Keratinocyte (primary cell): ENCODE results near the gene ARMC9. TPM values are rescaled to one million over a fixed set of nuclear protein-coding genes. Genes with fewer than 3 reads are reported as not detected.

ENCODE experiments used
- DNase-seq: peaks from one replicate; pipeline ENCODE4 v3.0.0-alpha.2; 2011; ENCODE audit warnings: low read depth, missing footprints, low spot score
- FAIRE-seq: peaks from 2 replicates; lab custom pipeline; 2011; peaks lifted over from hg19 to GRCh38; lab: Jason Lieb, UNC
- H2AFZ ChIP-seq: 2 replicates; pipeline ENCODE4 v1.6.0; 2012; ENCODE audit warnings: low read length, control low read depth, inconsistent platforms; ENCODE audit not compliant: control insufficient read depth
- H3K27ac ChIP-seq: 2 replicates; pipeline ENCODE4 v1.5.1; 2011; ENCODE audit warnings: low read length; ENCODE audit not compliant: control insufficient read depth, insufficient read depth
- H3K27me3 ChIP-seq: 3 replicates; pipeline ENCODE4 v1.6.0; 2011; ENCODE audit warnings: low read length; ENCODE audit not compliant: control insufficient read depth, insufficient read depth; ENCODE audit errors: extremely low read depth
- H3K36me3 ChIP-seq, 2 experiments: 2 replicates in 1 of 2; 3 replicates in 1 of 2; pipeline ENCODE4 v1.5.1; 2011; ENCODE audit warnings: low read length in 2 of 2, mild to moderate bottlenecking in 1 of 2; ENCODE audit not compliant: control insufficient read depth in 2 of 2, insufficient read depth in 2 of 2; ENCODE audit errors: extremely low read depth in 1 of 2
- H3K4me1 ChIP-seq: 3 replicates; pipeline ENCODE4 v1.5.1; 2011; ENCODE audit warnings: low read length; ENCODE audit not compliant: control insufficient read depth, insufficient read depth; ENCODE audit errors: extremely low read depth
- H3K4me2 ChIP-seq: 3 replicates; pipeline ENCODE4 v1.6.0; 2011; ENCODE audit warnings: low read depth, low read length; ENCODE audit not compliant: control insufficient read depth, insufficient read depth; ENCODE audit errors: extremely low read depth
- H3K4me3 ChIP-seq, 3 experiments: fragments of 200-600 bp in 1 of 3; sonication (generic) in 1 of 3; 2 replicates in 2 of 3; 3 replicates in 1 of 3; pipeline ENCODE4 v1.5.1; 2011 to 2016; ENCODE audit warnings: low read length in 3 of 3, mild to moderate bottlenecking in 3 of 3, control low read depth in 2 of 3, inconsistent platforms in 1 of 3, low read depth in 1 of 3, mixed read lengths in 1 of 3, mixed run types in 1 of 3, moderate library complexity in 1 of 3; ENCODE audit not compliant: control insufficient read depth in 2 of 3, insufficient read depth in 2 of 3; ENCODE audit errors: extremely low read depth in 1 of 3
- H3K79me2 ChIP-seq: 2 replicates; pipeline ENCODE4 v1.6.0; 2012; ENCODE audit warnings: low read length; ENCODE audit not compliant: control insufficient read depth, insufficient read depth
- H3K9ac ChIP-seq: 3 replicates; pipeline ENCODE4 v1.6.0; 2011; ENCODE audit warnings: low read length; ENCODE audit not compliant: control insufficient read depth, insufficient read depth; ENCODE audit errors: extremely low read depth
- H3K9me1 ChIP-seq: 3 replicates; pipeline ENCODE4 v1.6.0; 2011; ENCODE audit warnings: low read length; ENCODE audit not compliant: control insufficient read depth, insufficient read depth; ENCODE audit errors: extremely low read depth
- H3K9me3 ChIP-seq: 2 replicates; pipeline ENCODE4 v1.5.1; 2012; ENCODE audit warnings: low read depth, low read length; ENCODE audit not compliant: control insufficient read depth
- H4K20me1 ChIP-seq: 3 replicates; pipeline ENCODE4 v1.6.0; 2011; ENCODE audit warnings: low read length; ENCODE audit not compliant: control insufficient read depth, insufficient read depth; ENCODE audit errors: extremely low read depth
- EZH2 ChIP-seq: IDR thresholded peaks from one replicate; pipeline ENCODE4 v1.6.1; 2012; ENCODE audit warnings: inconsistent platforms, mild to moderate bottlenecking, low read length, moderate library complexity
- dilution Hi-C: fragments of 300-500 bp; cut with MboI; formaldehyde crosslinking; loops from one replicate; pipeline ENCODE4 v1.7.0; 2020; ENCODE audit warnings: low sequenced_read_pairs; ENCODE audit not compliant: extremely low pct_ligation_motif_present
- polyA plus RNA-seq, 5 experiments: library from polyadenylated mRNA; depleted of rRNA in 3 of 5; stranded (reverse) in 3 of 5; stranded (forward) in 1 of 5; unstranded in 1 of 5; fragments of >200 nt; gene quantifications; 1 replicate in 1 of 5; 2 replicates in 3 of 5; 3 replicates in 1 of 5; pipeline versions ENCODE4 v1.2.1 to v1.2.3, GENCODE V29; 2011 to 2012; ENCODE audit warnings: missing spikeins in 2 of 5, low read depth in 1 of 5, low replicate concordance in 1 of 5
- TF ChIP-seq, protein P1 (sequence below), 3 experiments: IDR thresholded peaks in 1 of 3; conservative IDR thresholded peaks in 1 of 3; optimal IDR thresholded peaks in 1 of 3; 2 replicates in 2 of 3; 3 replicates in 1 of 3; pipeline versions ENCODE3 to v1.5.1; 2011; ENCODE audit warnings: low read length in 3 of 3, mild to moderate bottlenecking in 3 of 3, moderate library complexity in 2 of 3, control low read depth in 1 of 3, inconsistent platforms in 1 of 3; ENCODE audit not compliant: insufficient read depth in 2 of 3; ENCODE audit errors: extremely low read depth in 1 of 3

ARMC9 gene
- polyA plus RNA-seq, 1 donor (not counting 4 experiments of a cell fraction or from before 2014, with no cell fraction given), result 16.2 TPM

DNA sequence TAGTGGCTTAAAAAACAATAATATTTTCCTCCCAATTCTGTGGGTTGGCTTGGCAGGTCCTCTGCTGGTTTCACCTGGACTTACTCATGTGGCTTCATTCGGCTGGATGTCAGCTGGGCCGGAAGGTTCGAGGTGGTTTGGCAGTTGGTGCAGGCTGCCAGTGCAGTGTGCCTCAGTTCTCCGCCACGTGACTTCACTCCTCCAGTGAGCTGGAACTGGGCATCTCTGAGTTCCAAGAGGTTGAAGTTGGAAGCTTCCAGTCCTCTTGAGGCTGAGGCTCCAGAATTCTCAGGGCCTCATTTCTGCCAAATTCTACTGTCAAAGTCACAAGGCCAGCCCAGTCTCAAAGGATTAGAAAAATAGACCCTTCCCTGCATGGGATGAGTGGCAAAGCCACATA lies 113.6 kb downstream of the ARMC9 start:
- Histone ChIP-seq H3K4me2 (no peak overlapping the region), H3K27ac (no peak overlapping the region), H3K4me1 (peaks cover 7% of the 10 kb centered on the region), H4K20me1 (no peaks in the 10 kb centered on the region), H3K36me3 (no peaks in the 10 kb centered on the region), H3K9me1 (no peaks in the 10 kb centered on the region), H3K4me3 (no peak overlapping the region), H3K27me3 (no peaks in the 10 kb centered on the region), H3K9ac (no peak overlapping the region), H2AFZ (no peak overlapping the region), H3K79me2 (no peaks in the 10 kb centered on the region), H3K9me3 (no peaks in the 10 kb centered on the region)
- dilution Hi-C loops, result no loop called here
- FAIRE-seq (no peak), DNase-seq (no peak)
- no peak for TF ChIP-seq EZH2
- TF ChIP-seq, protein P1, sequence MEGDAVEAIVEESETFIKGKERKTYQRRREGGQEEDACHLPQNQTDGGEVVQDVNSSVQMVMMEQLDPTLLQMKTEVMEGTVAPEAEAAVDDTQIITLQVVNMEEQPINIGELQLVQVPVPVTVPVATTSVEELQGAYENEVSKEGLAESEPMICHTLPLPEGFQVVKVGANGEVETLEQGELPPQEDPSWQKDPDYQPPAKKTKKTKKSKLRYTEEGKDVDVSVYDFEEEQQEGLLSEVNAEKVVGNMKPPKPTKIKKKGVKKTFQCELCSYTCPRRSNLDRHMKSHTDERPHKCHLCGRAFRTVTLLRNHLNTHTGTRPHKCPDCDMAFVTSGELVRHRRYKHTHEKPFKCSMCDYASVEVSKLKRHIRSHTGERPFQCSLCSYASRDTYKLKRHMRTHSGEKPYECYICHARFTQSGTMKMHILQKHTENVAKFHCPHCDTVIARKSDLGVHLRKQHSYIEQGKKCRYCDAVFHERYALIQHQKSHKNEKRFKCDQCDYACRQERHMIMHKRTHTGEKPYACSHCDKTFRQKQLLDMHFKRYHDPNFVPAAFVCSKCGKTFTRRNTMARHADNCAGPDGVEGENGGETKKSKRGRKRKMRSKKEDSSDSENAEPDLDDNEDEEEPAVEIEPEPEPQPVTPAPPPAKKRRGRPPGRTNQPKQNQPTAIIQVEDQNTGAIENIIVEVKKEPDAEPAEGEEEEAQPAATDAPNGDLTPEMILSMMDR (optimal IDR thresholded peaks at IDR 0.05 in 1 of 3, IDR thresholded peaks at IDR 0.05 in 1 of 3, conservative IDR thresholded peaks at IDR 0.05 in 1 of 3; ENCODE audit: extremely low read depth in 1 of 3, insufficient read depth in 2 of 3, low read length in 3 of 3), result no peak

DNA sequence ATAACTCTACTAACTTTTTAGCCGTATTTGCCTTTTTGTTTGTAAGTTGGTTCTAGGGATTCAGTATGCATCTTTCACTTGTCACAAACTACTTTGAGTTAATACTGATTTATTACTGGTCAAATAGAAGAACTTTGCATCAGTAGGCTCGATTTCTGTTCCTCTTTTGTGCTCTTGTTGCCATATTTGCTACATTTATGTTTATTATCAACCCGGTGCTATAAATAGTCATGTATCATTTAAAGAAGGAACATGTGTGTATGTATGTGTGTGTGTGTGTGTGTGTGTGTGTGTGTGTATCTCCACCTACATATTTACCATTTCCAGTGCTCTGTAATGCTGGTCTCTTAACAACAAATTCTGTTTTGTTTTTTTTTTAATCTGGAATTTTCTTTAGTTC lies 117.5 kb downstream of the ARMC9 start:
- Histone ChIP-seq H3K9ac (no peak overlapping the region), H3K9me3 (no peaks in the 10 kb centered on the region), H2AFZ (no peak overlapping the region), H3K79me2 (no peaks in the 10 kb centered on the region), H3K4me3 (no peak overlapping the region), H3K27ac (no peak overlapping the region), H3K4me1 (no peaks in the 10 kb centered on the region), H3K27me3 (no peaks in the 10 kb centered on the region), H3K9me1 (no peaks in the 10 kb centered on the region), H4K20me1 (no peaks in the 10 kb centered on the region), H3K4me2 (no peak overlapping the region), H3K36me3 (no peaks in the 10 kb centered on the region)
- dilution Hi-C loops, result no loop called here
- DNase-seq, result no peak
- FAIRE-seq, result no peak
- TF ChIP-seq, protein P1 (optimal IDR thresholded peaks at IDR 0.05 in 1 of 3, IDR thresholded peaks at IDR 0.05 in 1 of 3, conservative IDR thresholded peaks at IDR 0.05 in 1 of 3; ENCODE audit: extremely low read depth in 1 of 3, insufficient read depth in 2 of 3, low read length in 3 of 3), result no peak
- TF ChIP-seq EZH2, result no peak
